GM18507 (cell line): ENCODE results near the gene AMZ2.
A peak's percentile ranks its signal among the peaks of the same experiment; 100 is the strongest.

Source experiments
- DNase-seq: peaks from one replicate; pipeline ENCODE4 v3.0.0; 2011; ENCODE audit warnings: low read depth; ENCODE audit not compliant: insufficient read length; ENCODE audit errors: extremely low spot score
- FAIRE-seq: peaks from 2 replicates; lab custom pipeline; 2011; peaks lifted over from hg19 to GRCh38; lab: Jason Lieb, UNC

Gene AMZ2

DNA sequence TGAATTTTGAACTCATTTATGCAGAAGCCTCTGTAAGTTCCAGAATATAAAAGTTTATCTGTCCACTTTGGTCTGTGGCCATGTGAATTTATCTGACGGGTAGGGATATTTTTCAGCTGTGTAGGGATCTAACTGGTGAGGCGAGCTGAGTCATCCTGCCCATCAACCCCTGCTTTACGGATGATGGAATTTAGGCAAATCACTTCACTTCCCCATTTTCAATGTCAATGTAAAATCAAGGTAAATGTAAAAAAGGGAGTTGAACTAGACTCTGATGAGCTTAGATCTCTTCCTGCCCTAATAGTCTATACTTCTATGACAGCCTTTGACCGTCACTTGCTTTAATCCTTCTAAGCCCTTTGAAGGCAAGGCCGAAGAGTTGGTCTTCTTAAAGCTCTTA, 40.5 kb downstream of the AMZ2 start:
- DNase-seq (peak; percentile 42), FAIRE-seq (peak; percentile 85)

GRCh38 chr17:68288804-68289203, 41.0 kb downstream of the AMZ2 start:
- no peak for FAIRE-seq
- DNase-seq, result no peak

DNA sequence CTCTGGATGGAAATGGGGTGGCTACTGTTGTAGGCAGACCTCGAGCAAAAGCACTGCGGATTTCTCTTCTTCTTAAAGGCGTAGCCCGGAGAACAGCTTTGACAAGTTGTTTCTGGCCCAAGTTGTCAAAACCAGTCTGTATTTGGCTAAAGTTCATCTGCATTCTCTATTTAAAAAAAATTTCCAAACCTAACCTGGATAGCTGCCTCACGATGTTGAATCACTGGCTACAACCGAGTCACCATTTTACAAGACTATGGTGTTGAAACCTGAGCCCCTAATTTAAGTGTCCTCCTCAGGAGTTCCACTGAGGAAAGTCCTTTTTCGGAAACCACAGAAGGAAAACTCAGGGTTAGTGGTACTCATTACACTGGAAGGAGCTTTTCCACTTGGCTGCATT, 41.6 kb downstream of the AMZ2 start:
- FAIRE-seq, result no peak
- DNase-seq, result no peak

GRCh38 chr17:68289936-68290267, 42.1 kb downstream of the AMZ2 start:
- no peak for FAIRE-seq

GRCh38 chr17:68290268-68290954, 42.6 kb downstream of the AMZ2 start:
- peak; percentile 59 for FAIRE-seq
- DNase-seq, result no peak

More at GRCh38 chr17:68289936-68290267, 42.1 kb downstream of the AMZ2 start:
- DNase-seq, result no peak

GRCh38 chr17:68290955-68291835, 43.4 kb downstream of the AMZ2 start, which contains the start of the genes ARSG and SLC16A6:
Gene ARSG (plus strand): TSS chr17:68291495. CDS start chr17:68307494, 15,999 bp downstream.
Gene SLC16A6 (minus strand): TSS chr17:68291127. CDS start chr17:68278320, 12,807 bp downstream.
- peak; percentile 62 for FAIRE-seq
- DNase-seq, result peak; percentile 72

- FAIRE-seq (peak; percentile 81), DNase-seq (peak; percentile 85)
These were observed 44.2 kb downstream of the AMZ2 start for GRCh38 chr17:68291836-68292688.

DNA sequence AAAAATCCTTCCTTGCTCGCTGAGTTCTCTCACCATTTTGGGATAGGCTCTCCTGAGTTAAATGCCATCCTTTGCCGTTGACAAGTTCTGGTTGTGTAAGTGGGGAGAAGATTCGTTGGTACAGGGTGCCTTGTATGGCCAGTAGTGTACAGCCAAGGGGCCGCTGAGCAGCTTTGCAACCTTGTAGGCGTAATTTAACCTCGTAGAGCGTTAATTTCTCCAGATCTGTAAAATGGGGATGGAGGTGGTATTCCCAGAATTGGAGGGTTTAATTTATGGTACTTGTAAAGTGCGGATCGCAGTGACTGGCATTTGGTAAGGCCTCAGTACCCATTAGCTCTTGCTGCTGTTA, 44.8 kb downstream of the AMZ2 start:
- DNase-seq (no peak), FAIRE-seq (no peak)

- FAIRE-seq, result no peak
- no peak for DNase-seq
These were observed 45.8 kb downstream of the AMZ2 start for GRCh38 chr17:68293490-68294195.

GRCh38 chr17:68294196-68294555, 46.3 kb downstream of the AMZ2 start:
- FAIRE-seq (no peak), DNase-seq (no peak)

DNA sequence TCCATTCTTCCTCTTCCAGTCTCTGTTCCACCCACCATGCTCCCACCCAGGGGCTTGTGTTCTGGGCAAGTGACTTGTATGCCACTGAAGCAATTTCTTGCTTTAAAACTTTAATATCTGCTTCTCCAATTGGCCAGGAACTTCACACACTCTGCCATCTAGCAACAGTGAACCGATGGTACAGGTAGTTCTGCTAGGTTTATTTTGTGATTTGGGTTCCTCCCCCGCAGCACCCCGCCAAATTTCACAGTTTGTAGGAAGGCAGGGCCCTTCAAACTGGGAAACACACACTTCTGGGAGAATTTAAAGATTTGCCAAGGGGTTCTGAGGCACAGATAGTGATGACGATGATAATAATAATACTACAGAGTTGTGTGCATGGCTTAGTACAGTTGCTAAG, 46.8 kb downstream of the AMZ2 start:
- DNase-seq (no peak), FAIRE-seq (no peak)

GRCh38 chr17:68295086-68295485, 47.2 kb downstream of the AMZ2 start:
- no peak for FAIRE-seq
- no peak for DNase-seq

DNA sequence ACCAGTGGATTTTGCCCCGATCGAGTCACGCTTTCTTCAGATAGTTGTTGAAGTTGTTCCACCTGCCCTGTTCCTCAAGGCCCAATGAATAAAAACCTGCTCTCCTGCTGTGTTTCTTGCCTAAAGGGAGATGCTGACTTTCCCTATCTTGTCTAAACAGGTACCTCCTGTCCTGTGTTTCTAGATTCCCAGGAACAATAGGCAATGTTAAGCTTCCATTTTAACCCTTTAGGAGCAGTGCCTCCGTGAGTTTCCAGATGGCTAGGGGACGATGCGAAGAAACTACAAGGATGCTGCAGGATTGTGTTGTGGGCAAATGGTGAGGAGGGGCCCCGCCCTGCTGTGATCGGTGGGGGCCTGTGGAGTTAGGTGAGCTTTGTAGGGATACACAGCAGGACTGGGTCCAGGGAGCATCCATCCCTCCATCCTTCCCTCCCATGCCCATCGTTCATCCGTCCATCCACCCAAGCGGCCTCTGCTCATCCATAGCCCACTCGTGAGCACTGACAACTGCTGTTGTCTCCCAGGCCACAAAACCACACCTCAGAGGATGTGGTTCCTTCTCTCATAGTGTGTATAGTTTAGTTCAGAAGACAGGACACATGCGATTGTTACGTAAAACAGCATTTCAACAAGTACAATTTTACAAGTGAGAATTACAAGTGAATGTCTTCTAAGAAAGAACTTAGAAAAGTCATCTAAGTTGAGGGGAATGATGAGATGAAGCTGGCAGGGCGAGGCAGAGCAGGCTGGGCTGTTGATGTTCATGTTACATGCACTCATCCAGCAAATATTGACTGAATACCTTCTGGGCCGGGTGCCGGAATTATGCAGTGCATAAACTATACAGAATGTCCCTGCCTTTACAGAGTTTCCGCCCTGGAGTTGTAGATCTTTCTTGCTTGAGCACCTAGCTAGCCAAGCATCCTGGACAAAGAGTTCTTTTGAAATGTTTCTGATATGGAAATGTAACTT, 48.7 kb downstream of the AMZ2 start:
- no peak for FAIRE-seq
- no peak for DNase-seq

- no peak for FAIRE-seq
These were observed 49.4 kb downstream of the AMZ2 start for GRCh38 chr17:68297195-68297594.

GRCh38 chr17:68298601-68299000, 50.8 kb downstream of the AMZ2 start:
- no peak for FAIRE-seq
- no peak for DNase-seq

More at GRCh38 chr17:68297195-68297594, 49.4 kb downstream of the AMZ2 start:
- no peak for DNase-seq

- FAIRE-seq, result no peak
- DNase-seq, result no peak
These were observed 52.0 kb downstream of the AMZ2 start for GRCh38 chr17:68299817-68300216.

DNA sequence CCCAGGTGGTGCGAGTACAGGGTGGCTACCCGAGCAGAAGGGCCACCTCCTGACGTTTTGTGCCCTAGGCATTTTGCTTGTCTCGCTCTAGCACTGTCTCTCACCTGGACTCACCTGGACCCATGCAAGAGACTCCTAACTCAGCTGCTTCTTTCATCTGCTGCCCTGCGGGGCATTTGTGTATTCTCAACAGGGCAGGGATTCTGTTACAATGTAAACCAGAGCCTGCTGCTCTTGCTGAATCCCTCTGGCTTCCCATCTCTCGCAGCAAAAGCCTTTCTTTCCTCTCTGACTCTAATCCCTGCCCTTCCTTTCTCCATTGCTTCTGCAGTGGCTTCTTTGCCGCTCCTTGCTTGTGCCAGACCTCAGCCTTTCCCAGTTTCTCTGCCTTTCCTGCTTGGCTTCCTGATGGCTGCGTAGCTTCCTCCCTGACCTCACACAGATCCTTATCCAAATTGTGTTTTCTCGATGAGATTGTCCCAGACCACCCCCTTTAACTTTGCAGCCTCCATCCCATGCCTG, 53.7 kb downstream of the AMZ2 start:
- DNase-seq (no peak), FAIRE-seq (no peak)

- no peak for FAIRE-seq
- no peak for DNase-seq
These were observed 54.3 kb downstream of the AMZ2 start for GRCh38 chr17:68302066-68302564.
